NCI-H345 (cell line): ENCODE measurements around the gene CDH15.
A peak's percentile ranks its signal among the peaks of the same experiment; 100 is the strongest.

Source experiments
- DNase-seq: peaks from one replicate; lab custom pipeline; 2025; lab: John Stamatoyannopoulos, UW

Gene CDH15, protein sequence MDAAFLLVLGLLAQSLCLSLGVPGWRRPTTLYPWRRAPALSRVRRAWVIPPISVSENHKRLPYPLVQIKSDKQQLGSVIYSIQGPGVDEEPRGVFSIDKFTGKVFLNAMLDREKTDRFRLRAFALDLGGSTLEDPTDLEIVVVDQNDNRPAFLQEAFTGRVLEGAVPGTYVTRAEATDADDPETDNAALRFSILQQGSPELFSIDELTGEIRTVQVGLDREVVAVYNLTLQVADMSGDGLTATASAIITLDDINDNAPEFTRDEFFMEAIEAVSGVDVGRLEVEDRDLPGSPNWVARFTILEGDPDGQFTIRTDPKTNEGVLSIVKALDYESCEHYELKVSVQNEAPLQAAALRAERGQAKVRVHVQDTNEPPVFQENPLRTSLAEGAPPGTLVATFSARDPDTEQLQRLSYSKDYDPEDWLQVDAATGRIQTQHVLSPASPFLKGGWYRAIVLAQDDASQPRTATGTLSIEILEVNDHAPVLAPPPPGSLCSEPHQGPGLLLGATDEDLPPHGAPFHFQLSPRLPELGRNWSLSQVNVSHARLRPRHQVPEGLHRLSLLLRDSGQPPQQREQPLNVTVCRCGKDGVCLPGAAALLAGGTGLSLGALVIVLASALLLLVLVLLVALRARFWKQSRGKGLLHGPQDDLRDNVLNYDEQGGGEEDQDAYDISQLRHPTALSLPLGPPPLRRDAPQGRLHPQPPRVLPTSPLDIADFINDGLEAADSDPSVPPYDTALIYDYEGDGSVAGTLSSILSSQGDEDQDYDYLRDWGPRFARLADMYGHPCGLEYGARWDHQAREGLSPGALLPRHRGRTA

DNA sequence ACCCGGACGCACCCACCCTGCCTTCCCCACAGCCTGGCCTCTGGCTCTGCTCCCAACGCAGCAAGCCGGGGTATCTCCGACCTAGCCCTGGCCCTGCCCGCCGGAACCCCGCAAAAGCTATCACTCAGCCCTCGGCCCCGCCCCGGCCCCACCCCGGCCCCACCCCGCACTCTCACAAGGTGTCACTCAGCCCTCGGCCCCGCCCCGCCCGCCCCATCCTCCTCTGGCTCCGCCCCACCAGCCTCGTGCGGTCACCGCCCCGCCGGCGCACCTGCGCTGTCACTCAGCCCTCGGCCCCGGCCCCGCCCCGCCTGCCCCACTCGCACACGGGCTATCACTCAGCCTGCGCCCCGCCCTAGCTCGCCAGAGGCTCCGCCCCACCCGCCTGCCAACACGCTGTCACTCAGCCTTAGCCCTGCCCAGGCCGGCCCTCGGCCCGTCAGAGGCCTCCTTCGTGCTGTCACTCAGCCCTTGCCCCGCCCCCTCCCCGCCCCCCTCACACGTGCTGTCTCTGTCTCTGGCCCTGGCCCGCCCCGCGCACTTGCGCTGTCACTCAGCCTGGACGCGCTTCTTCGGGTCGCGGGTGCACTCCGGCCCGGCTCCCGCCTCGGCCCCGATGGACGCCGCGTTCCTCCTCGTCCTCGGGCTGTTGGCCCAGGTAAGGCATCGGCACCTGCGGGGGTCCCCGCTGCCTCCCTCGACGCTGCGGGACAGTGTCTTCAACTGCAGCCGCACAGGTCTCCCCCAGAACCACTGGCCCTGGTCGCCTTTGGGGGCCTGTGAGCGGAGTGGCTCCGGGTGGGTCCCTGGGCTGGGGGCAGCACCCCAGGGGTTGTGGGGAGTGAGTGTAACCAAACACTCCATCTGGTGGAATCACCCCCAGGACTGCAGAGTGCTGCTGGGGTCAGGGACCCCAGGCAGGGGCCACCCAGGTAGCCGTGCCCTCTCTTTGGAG lies at the start of gene CDH15:
CDH15 (plus strand) TSS at position 533 of the 955 bp plus-strand sequence; CDS start at position 617, 84 bp downstream.
- peak; percentile 94 for DNase-seq

DNA sequence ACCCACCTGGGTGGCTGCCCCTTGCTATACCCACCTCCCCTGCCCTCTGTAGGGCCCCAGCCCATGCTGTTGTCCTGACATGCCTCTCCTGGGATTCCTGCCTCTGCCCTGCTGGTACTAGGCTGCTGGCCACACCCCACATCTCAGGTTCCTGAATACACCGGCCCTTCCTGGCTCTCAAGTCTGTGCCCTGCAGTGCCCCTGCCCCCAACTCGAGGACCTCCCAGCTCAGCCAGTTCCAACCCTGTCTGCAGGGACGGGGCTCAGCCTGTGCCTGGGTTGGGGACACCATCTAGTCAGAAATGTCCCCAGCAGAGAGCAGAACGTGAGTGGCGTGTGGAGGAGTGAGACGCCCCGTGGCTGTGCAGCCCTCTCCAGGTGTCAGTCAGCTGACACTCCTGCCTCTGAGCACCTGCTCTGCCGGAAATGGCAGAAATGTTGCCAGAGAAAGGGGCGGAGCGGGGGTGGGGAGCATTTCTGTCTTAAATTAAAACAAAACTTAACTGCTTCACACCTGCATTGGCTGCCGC lies 49.2 kb upstream of the CDH15 start:
- DNase-seq = peak; percentile 77

DNA sequence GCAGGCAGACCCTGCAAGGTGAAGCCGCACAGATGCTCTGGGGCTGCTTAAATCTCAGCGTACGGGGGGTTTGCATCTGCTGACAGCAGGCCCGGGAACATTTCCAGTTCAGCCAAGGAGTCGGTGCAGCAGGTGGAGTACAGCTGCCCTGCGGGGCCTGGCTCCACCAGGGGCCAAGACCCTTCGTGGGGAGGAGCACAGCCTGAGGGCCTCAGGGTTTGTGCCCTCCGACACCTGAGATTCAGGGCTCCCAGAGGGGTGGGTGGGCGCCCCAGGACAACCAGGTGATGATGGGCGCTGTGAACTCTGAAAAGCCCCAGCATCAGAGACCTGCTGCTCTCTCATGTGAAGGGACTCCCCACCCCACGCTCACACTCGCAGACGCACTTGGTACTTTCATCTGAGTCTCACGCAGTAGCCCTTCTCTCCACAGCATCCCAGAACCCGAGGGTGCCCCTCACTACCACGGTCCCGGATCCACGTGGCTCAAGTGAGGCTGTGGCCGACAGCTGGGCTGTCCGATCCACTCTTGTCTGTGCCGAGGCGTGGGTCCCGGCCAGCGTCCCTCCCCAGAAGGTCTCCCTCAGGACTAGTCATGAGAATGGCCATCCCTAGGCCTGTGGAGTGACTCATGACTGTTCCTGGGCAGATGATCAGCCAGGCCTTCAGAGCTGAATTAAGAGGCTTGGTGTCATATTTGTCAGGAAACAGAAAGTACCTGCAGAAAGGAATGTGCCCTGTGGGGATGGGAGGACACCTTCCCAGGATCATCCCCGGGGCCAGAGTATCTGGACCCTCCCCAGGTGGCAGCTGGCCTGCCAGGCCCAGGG lies 48.3 kb upstream of the CDH15 start:
- DNase-seq = no peak

DNA sequence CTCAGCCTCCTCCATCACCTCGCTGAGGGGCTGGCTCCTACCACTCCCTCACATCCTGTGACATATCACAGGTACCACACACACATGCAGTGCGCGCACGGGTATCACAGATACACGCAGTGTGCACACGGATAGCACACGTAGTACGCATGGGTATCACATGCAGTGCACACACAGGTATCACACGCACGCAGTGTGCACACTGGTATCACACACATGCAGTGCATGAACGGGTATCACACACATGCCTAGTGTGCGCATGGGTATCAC lies 47.8 kb upstream of the CDH15 start:
- DNase-seq = no peak

DNA sequence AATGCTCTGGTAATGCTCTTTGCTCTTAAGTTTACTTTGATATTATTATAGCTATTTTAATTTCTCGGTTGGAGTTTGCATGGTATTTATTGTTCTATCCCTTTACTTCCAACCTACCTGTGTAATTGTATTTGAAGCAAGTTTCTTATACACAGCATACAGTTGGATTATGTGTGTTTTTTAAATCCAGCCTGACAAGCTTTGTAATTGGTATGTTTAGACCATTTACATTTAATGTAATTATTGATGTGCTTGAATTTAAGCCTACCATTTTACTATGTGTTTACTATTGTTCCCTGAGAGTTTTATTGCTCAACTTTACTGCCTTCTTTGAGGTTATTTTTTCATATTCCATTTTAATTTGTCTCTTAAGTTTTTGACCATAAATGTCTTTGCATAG lies 42.2 kb upstream of the CDH15 start:
- no peak for DNase-seq

DNA sequence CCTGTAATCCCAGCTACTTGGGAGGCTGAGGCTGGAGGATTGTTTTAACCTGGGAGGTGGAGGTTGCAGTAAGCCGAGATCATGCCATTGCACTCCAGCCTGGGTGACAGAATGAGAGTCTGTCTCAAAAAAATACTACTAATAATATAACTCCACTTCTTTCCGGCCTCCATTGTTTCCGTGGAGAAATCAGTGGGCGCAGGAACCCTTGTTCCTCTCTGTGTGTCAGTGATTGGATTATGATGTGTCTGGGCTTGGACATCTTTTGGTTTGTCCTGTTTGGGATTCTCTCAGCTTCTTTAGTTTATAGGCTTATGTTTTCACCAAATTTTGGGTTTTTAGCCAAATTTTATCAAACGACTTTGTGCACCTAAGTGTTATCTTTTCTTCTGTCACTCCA lies 41.1 kb upstream of the CDH15 start:
- DNase-seq = no peak

DNA sequence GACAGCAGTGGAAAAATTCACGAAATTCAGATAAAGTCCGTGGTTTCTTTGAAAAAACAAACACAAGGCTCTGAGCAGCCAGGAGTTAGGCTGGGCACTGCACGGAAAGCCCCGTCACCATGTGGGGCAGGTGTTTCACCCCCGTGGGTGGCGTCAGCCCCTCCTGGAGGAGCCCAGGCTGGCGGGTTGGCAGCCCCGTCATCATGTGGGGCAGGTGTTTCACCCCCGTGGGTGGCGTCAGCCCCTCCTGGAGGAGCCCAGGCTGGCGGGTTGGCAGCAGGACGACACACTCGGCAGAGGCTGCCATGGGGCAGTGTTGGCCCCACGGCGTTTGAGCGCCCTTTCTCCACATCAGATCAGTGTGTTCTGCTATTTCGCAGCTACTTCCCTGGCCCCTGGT lies 39.8 kb upstream of the CDH15 start:
- no peak for DNase-seq

DNA sequence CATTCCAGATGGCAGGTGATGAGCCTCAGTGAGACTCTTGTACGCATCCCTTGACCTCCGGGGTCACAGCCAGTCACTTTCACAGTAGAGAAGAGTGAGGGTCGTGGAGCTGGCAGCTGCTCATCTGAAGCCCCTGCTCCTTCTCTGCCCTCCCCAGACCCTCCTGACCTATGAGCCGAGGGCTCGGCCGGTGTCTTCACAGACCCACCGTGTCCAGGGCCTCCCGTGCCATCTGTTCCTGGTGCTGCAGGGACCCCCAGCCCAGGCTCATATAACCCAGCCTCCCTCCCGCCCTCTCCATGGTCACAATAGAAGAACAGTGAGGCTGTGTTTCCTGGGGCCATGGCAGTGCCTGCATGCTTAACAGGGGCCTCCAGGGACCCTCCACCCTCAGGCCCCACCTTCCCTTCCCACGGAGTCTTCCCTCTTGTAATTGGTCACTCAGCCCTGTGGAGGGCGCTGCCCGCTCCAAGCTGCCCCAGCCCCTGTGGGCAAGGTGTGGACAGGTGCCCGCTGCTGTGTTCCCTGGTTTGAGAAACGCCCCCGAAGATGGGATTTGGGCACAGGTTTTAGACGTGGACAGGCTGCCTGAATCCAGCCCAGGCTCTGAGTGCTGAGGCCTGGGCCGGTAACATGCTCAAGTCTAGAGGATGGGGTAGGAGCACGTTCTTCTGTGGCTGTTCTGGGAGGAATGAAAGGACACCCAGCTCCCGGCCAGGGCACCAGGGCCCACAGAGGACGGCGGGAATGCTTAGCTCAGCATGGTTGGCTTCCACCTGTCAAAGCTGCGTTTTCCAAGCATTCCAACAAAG lies 39.1 kb upstream of the CDH15 start:
- no peak for DNase-seq

DNA sequence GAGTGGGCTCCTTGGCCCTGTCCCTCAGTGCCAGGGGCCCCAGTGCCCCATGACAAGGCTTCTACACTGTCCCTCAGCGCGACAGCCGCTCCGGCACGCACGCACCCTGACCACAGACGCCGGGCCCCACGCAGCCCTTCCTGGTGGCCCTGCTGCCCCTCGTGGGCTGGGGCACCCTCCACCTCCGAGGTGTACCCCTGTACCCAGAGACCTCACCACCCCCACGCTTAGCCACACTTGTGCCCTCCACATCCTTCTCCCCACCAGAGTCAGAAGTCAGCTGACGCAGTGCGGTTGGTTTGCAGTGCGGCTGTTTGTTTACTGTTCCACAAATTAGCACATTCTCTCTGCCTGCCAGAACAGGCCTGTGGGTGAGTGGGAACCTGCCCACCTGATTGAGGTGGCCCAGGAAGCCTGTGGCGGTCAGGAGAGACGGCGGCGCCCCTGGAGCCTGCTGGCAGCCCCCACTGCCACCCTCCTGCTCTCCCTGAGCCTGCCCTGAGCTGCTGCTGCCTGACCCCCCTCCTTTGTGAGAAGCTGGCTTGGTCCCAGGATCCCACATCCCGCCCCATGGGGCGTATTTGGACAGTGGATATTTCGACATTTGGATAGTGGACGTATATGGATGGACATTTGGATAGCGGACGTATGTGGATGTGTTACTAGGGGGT lies 38.0 kb upstream of the CDH15 start:
- no peak for DNase-seq

DNA sequence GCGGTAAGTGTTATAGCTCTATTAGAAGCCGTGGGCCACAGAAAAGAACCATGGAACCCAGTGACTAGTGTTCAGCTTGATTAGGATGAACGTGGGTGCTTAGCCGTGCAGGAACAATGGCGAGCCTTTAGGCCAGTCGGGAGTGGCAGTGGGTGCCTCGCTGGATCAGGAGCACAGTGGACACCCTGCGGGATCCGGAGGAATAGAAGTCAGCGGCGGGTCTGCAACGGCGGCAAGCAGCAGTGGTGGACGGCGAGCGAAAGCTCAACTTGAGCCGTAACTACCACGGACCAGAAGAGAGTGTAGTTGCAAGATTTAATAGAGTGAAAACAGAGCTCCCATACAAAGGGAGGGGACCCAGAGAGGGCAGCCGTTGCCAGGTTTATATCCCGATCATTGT lies 37.3 kb upstream of the CDH15 start:
- no peak for DNase-seq

DNA sequence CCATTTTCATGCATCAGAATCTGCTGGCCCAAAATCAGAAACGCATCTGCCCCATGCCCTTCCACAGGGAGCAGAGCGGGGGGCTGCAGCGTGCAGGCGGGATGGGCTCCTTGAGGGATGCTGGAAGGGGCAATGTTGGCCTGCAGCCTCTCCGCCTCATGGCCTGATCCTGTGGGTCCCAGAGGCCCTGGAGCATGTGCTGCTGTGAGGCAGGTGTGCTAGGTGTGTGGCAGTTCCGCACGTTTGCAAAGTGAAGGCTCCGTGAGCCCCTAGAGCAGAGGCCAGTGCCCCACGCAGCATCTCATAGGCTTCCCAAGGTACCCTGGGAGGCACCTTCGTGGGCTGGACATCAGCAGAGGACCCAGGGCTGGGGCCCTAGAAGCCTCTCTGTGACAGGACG lies 36.4 kb upstream of the CDH15 start:
- DNase-seq = no peak

DNA sequence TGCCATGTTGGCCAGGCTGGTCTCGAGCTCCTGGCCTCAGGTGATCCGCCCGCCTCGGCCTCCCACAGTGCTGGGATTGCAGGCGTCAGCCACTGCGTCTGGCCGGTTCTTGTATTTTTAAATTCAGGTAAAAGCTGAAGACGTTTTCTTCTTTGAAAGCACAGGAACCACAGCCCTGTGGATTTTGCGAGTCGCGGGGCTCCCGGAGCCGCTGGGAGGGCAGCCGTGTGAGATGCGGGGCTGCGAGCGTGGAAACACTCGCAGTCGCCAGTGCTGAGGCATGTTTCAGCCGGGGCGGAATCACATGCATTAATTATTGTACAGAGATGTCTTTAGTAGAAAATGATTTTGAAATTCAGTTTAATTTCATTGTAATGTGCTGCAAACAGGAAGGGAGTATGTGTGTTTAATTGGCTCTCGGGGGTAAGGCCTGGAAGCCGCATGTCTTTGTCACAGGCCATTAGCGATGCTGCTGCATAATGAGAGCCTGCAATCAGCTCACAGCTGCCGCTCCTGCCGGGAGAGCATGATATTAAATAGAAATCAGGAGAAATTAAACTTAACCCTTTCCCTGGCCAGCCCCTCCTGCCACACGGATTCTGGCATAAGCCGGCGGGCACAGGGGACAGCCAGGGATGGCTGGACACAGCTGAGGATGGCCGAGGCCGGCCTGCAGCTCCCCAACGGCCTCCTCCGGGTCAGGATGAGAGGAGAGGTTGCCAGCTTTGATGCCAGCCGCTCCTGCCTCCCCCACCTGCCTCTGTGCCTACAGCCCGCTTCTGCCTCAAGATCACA lies 35.4 kb upstream of the CDH15 start:
- peak; percentile 52 for DNase-seq

DNA sequence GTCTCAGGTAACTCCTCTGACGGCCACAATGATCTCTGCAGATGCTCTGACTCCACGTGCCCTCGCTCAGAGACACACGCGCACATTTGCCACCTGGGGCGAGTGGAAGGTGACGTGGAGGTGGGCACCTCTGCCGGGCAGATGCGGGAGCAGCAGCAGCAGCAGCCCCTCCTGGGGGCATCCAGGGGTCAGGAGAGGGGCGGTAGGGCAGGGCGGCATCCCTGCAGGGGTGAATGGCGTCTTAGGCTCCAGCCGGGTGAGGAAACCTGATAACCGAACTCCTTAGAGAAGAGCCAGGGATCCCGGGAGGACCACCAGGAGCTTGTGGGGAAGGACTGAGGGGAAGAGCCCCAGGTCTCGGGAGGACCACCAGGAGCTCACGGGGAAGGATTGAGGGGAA lies 34.6 kb upstream of the CDH15 start:
- no peak for DNase-seq

DNA sequence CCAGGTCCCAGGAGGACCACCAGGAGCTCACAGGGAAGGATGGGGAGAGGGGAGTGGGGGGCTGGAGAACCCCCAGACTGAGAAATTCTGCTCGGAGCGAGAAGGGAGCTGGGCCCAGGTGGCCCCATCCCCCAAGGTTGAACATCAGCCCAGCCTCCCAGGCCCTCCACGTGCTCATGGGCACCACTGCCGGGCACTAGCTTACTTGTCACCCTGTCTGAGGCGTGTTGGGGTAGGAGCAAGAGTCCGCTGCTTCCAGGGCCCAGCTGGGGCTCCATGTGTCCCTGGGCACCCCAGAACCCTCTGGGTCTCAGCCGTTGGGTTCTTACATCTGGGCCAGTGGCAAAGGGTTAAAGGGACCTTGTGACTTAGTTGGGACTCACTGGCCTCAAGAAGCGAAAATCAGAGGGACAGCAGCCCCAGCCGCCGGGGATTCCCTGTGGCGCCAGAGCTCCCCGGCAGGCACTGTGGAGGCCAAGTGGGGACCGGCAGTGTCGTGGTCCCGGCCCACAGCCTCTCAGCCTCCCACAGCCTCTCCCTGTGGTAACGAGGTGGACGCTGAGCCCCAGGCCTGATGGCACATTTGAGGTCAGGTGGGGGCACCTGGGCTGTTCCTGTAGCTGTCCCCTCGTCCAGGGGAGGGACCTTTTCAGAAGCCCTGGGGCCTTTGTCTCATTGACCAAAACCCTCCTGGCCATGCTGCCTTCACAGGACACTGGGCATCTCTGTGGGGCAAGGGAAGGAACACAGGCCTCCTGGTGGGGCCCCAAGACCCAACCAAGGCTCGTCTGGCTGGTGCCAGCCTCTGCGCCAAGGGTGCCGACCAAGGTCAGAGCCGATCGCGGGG lies 33.7 kb upstream of the CDH15 start:
- no peak for DNase-seq

DNA sequence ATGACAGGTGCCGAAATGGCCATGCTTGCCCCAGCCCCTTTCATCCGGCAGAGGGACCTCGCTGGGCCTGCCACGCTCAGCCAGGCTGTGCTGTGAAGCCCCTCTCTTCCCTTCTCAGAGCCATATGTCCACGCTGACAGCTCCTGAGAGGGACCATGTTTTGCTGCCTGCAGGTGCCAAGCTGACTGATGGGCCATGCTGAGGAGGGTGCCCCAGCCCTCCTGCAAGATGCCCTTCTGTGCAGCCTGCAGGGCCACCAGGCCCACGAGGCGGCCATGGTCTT lies 33.1 kb upstream of the CDH15 start:
- no peak for DNase-seq

DNA sequence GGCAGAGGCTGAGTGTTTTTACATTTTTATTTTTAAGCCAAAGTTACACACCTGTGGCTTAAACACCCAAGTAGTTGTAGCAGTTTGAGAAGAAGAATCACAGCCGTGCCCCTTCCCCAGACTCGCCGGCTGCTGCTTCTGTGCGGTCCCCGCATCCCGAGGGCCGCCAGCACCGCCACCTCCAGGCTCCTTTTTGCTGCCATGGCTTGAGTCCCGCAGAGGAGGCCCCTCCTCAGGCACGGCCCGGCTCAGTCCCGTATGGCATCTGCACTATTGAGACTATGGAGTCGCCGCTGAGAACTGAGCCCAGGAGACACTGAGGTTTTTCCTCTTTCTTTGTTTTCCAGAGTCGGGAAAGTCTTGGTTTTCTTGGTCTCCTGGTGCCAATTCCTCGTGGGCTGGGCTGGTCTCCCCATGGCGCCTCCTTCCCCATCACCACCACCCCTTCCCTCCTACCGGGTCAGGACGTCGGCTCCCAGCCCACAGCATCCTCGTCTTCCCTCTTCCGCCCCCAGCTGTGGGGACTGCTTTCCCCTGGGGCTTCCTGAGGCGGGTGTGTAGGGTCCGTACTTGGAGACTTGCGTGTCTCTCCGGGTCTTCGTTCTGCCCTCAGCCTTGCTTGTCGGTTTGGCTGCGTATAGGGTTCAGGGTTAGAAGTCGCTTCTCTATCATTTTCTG lies 32.6 kb upstream of the CDH15 start:
- DNase-seq = no peak

DNA sequence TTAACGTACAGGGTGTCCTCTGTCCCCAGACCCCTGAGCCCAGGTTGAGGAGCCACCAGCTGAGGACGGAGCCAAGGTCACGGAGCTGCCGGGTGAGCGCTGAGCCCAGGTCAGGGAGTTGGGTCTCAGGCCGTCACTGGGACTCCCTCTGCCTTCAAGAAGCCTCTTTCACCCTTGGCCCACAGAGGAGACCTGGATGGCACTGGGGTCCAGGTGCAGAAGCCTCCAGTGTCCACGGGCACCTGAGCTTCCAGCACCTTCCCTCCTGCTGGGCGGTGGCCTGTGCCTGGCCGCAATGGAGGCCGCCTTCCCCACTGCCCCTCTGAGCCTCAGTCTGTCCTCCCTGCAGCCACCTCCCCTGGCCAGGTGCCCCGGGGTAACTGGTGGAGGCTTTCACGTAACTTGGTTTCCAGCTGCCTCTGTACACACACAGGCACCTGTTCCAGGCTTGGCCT lies 31.6 kb upstream of the CDH15 start:
- no peak for DNase-seq

DNA sequence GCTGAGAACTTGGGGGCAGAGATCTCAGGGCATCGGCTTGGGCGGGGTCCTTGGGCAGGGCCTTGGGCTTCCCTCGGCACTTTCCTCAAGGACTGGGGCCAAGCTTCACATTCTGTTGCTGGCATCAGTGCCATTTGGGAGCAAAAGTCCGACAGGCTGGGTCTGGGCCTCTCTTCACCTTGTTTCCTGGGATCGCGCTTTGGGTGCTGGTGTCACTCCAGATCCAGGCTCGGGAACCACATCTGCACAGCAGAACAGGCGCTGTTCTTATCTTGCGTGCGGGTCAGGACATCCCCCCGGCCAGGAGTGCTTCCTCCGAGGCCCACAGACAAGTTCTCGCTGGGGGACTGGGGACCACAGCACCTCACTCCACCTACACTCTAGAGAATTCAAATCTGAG lies 31.1 kb upstream of the CDH15 start:
- no peak for DNase-seq
